CD4-positive, alpha-beta T cell treated with Interleukin-17A for 1 hour (primary cell): ENCODE measurements around the gene ARPP21.
"Not testable (repeated sequence)": the region's sequence is repeated elsewhere in the genome, so short reads cannot be mapped to it uniquely, and the experiment has no call there.

Experiments
- DNase-seq: peaks from one replicate; pipeline ENCODE4 v3.0.0-alpha.2; 2020

The ARPP21 gene

GRCh38 chr3:35639254-35640186 is at the start of gene ARPP21:
Gene ARPP21 (plus strand): TSS chr3:35639525. CDS start chr3:35681752, 42,227 bp downstream.
- DNase-seq = no peak

DNA sequence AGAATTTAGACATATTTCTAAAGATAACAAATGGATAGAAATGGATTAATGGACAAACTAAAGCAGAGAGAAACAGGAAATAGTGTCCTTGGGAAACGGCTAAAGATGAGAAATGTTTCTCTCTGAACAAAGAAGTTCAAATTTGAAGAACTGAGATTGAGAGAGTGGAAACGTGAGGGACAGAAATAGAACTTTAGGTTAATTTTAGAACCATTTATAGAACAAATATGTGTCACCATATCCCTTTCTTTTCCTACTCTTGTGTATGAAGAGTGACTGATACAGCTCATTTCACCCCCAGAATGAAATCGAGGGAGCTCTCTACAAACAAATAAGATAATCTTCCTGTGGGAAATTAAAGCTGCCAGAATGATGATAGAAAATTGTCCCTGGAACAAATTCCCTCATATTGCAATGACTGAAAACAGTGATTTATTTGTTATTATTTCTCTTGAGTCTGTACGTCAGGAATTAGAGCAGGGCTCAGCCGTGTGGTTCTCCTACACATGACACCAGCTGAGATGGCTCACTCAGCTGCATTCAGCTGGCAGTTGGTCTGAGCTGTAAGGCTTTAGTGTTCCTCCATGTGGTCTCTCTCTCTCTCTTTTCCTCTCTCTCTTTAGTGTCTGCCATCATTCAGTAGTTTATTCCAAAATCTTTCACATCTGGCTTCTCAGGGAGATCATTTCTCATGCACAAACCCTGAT is 46.6 kb upstream of the ARPP21 start:
- DNase-seq = no peak

DNA sequence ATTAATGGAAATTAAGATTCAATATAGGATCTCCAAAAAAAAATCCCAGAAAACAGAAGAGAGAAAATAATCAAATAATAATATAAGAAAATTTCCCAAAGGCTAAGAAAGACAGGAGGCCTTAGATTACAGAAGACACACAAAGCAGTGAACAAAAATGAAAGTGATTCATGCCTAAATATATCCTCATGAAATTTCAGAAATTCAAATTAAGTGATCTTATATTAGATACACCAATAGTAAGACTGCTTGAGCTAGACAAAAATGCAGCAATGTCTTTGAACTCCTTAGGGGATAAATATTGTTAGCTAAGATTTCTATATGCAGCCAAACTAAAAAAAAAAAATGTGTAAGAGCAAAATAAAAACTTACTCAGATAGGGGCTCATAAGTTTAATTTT is 44.6 kb upstream of the ARPP21 start:
- DNase-seq = no peak

GRCh38 chr3:35596335-35596995 is 42.9 kb upstream of the ARPP21 start:
- no peak for DNase-seq

GRCh38 chr3:35597490-35597889 is 41.8 kb upstream of the ARPP21 start:
- no peak for DNase-seq

- no peak for DNase-seq
Observed at GRCh38 chr3:35598804-35599203, 40.5 kb upstream of the ARPP21 start.

- no peak for DNase-seq
Observed at GRCh38 chr3:35601959-35602358, 37.4 kb upstream of the ARPP21 start.

GRCh38 chr3:35602395-35602936 is 36.9 kb upstream of the ARPP21 start:
- DNase-seq = no peak

- DNase-seq = no peak
Observed at GRCh38 chr3:35616346-35616745, 23.0 kb upstream of the ARPP21 start.

DNA sequence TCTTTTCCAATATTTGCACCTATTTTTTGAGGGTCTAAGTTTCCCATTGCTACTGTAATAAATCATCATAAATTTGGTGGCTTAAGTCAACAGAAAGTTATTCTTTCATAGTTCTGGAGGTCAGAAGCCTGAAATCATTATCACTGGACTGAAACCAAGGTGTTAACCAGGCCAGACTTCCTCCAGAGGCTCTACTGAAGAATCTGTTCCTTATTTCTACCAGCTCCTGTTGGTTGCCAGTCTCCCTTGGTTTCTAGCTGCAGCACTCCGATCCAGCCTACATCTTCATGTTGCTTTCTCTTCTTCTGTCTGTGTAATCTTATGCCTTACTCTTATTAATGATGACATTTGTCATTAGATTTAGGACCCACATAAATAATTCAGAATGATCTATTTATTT is 22.0 kb upstream of the ARPP21 start:
- DNase-seq = no peak

- DNase-seq = not testable (repeated sequence)
Observed at GRCh38 chr3:35620238-35620637, 19.1 kb upstream of the ARPP21 start.

- no peak for DNase-seq
Observed at GRCh38 chr3:35624698-35625097, 14.6 kb upstream of the ARPP21 start.

- DNase-seq = no peak
Observed at GRCh38 chr3:35633332-35634124, 5.8 kb upstream of the ARPP21 start.

- no peak for DNase-seq
Observed at GRCh38 chr3:35635407-35635806, 3.9 kb upstream of the ARPP21 start.

DNA sequence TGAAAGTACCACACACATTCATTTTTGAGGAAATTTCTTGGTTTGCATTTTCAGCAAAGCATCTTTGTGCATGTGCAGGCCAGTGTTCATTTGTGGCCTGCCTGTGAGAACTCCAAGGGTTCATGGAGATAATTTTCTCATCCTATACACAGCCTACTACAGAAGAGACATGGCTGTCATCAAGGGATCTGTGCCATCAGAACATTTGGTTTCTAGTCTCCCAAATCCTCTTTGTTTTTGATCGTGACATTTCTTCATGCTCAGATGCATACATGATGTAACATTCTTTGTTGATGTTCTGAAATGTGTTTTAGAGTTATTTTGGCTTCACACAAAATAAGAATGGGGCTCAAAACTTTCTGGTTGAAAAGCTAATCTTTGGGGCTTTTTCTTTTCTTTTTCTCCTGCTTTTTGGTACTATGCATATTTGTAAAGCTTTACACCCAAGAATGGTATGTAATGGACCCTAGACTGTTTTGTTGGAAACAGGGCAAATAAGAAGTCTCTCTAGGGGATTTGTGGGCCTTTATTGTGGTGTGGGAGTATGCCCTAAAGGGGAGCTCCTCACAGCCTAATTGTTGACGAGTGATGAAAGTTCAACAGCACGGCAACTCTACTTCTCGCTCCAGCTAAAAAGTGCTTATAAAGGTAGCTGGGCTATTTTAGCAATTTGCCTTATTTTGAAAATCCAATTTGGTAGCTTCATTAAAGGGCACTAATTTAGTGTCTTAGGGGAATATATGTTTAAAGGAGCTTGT is 3.2 kb upstream of the ARPP21 start:
- no peak for DNase-seq

DNA sequence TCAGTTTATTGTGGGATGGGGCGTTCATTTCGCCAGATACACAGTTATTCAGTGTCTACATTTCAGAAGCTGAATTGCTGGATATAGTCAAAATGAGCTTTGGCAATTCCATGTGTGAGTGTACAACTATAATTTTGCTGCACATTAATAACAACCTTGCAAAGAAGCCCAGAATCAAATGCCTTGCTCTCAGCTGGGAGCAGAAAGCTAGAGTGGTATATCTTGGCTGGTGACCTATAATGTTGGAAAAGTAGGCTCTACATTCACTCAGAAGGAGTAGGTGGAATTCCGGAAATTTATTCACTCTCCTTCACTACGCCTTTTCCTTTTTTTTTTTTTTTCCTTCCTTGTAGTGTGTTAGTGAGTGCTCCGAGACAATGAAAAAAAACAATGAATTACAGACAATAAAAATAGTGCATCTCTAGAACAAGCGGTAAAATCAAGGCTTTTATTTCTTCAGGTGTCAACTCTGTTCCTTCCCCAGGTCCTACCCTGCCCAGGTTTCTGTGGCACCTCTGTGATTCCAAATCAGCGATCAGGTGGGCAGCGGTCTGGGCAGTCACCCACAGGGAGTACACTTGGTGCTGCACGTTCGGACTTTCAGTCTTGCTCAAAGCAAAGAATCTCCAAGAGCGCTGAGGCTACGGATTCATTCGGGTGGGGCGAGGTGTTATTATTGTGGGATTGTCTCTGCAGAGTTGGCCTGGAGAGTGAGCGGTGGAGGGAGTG is 910 bp upstream of the ARPP21 start:
- no peak for DNase-seq

DNA sequence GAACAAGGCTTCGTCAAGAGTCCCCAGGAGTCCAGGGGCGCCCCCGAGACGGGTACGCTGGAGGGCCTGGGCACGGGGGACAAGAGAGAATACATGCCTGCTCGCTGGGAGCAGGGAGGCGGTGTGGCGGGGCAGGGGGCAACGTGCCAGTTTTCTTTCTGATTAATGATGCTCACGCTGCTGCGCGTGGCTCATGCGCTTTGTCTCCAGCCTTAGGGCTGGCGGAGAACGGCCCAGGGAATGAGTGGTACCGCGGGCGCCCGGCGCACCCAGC is 408 bp upstream of the ARPP21 start:
- DNase-seq = no peak

DNA sequence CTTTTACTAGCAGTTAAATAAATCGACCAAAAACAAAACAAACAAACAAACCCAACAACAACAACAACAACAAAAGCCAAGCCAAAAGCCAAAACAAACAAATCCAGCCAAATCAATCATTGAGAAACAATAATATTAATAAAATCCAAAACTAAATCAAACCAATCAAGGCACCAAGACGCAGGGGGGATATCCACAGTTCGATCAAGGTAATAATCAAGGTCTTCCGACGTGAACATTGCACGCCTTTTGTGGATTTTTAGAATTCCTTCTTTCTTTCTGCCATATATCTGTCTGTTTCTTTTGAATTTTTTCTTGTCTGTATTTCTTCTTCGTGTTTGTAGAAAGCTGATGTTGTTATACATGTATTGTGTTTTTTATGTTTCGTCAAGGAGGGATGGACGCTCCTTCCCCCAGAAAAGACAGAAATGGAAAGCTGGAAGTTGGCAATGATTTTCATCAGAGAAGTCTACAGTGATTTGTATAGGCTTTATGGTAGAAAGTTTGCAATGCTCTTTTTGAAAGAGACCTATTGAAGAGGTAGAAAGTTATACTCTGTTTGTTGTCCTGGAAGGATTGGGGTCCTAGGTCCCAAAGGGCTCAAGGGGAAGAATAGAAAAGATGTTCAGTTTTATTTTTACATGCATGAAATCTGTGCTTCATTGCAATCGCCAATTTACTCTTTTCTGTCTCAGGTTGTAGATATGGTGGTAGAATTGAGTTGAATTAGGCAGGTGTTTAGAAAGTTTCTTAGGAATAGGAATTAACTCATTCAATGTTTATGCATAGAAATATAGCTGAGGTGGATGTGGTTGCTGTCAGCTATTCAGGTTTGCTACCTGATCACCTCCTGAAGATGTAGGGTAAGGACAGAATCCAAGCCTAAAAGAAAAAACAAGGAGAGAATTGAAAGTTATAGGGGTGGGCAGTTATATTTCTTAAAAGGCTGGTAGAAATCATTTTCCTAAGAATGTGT is 1.2 kb downstream of the ARPP21 start:
- no peak for DNase-seq

DNA sequence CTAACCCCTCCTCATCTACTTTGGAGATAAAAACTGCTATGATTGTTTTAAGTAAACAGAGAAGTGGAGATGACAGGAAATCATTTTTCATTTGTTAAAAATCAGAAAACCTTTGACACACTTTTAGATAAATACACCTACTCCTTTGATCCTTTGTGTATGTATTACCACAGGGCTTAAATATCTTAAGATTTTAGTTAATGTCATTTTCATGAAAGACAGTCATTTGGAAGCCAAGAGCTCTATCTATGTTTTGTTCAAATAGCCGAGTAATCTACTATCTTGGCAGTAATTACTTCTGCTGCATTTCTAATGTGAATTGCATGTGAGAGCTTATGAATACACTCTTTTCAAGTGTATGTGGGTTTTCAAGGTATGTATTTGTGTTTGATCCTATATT is 2.0 kb downstream of the ARPP21 start:
- DNase-seq = no peak

DNA sequence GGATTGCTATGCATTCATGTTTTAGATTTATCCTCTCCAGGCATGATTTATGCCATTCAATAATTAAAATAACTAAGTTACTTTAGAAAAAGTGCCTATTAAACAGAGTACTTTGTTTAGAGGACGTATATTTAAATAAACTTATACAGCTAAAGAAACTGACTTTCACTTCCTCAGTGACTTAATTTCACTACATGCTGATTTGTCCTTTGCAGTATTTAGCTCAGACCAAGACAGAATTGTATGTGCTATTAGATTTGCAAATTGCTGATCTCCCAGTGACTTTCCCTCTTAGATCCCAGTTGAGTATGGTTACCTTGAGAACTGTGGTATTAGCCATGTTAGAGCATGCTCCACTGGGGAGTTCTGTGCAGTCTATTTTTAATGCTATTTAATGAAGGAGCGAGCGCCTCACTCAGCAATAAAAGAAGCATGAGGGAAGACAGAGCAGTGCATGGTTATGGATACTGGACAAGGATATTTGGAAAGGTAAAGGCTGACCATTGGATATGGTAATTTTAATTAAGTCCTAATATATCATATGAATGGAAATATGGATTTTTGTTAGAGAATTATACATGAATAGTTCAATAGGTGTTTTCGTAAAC is 2.7 kb downstream of the ARPP21 start:
- no peak for DNase-seq
